22Rv1 (cell line): ENCODE data around the gene CNTN4.

Experiments used
- CTCF ChIP-seq: fragments of 450-650 bp; IDR thresholded peaks from 2 replicates; pipeline ENCODE4 v1.5.1; 2017; ENCODE audit warnings: mild to moderate bottlenecking
- ZFX ChIP-seq: fragments of 450-650 bp; IDR thresholded peaks from 2 replicates; pipeline ENCODE4 v1.6.1; 2017; ENCODE audit warnings: antibody characterized with exemption, borderline replicate concordance

- TF ChIP-seq CTCF (no peak), ZFX (no peak)
Observed at GRCh38 chr3:2889736-2890135, 791.1 kb downstream of the CNTN4 start.
